ENCODE results near the gene TARBP1. TPM values are rescaled to one million over a fixed set of nuclear protein-coding genes. Genes with fewer than 3 reads are reported as not detected.

The TARBP1 gene
- polyA plus RNA-seq, 2 of the 4 experiments (the other 2 are of a cell fraction) = 22.4 to 41.1 TPM

GRCh38 chr1:234505769-234506102 lies 26.8 kb upstream of the TARBP1 start:
- peaks cover 75% of the 10 kb centered on the region for H3K4me1 ChIP-seq
- H3K4me3 ChIP-seq = no peak overlapping the region
- H3K9me3 ChIP-seq = no peaks in the 10 kb centered on the region
- peak in 1 of 2 experiments; percentile 57 for DNase-seq (ENCODE audit: low read depth in 1 of 2, low spot score in 1 of 2)
- ChIA-PET CTCF (interaction anchor here (1.0 kb wide), 1 partner anchor 63 kb away, joined by 3 read pairs; no protein-coding TSS in a partner anchor), POLR2A (no interaction called here)
- no peak for FAIRE-seq
- ATAC-seq = 0 out of 6 replicates have a peak, but pooled peaks of 1 of the 2 experiments have one; percentile 27
- H3K27ac ChIP-seq = peak overlapping the region; percentile 63 to 94
- TF ChIP-seq FOSB (CRISPR knock-in tag; IDR thresholded peaks at IDR 0.05) (no peak), FOSL2 (IDR thresholded peaks at IDR 0.05) (peak; percentile 42; the same call in 1 of the 2 replicates), FOSL2 (CRISPR knock-in tag; IDR thresholded peaks at IDR 0.05) (peak; percentile 71), EP300 (IDR thresholded peaks at IDR 0.05) (peak; percentile 52 to 79; a peak in 3 of 5 replicates), CEBPB (IDR thresholded peaks at IDR 0.05) (peak; percentile 79 to 85), JUNB (IDR thresholded peaks at IDR 0.05) (peak; percentile 44; the same call in 1 of the 2 replicates), RCOR1 (IDR thresholded peaks at IDR 0.05; ENCODE audit: low read depth, low read length) (no peak), JUN (IDR thresholded peaks at IDR 0.05) (peak; percentile 36 to 44; a peak in 1 of 5 replicates), MAFK (IDR thresholded peaks at IDR 0.05; ENCODE audit: partially characterized antibody) (peak; percentile 58), CHD2 (IDR thresholded peaks at IDR 0.05; ENCODE audit: low read length, partially characterized antibody) (no peak), HES2 (IDR thresholded peaks at IDR 0.05) (peak; percentile 80; the same call in 1 of the 2 replicates), BCL3 (IDR thresholded peaks at IDR 0.05) (no peak)
- H3K4me2 ChIP-seq = peak overlapping the region; percentile 19

- H3K27ac ChIP-seq = peak overlapping the region; percentile 63 to 94
- H3K4me2 ChIP-seq = peak overlapping the region; percentile 19
- TF ChIP-seq RCOR1 (IDR thresholded peaks at IDR 0.05; ENCODE audit: low read depth, low read length) (no peak), RAD21 (conservative IDR thresholded peaks at IDR 0.05 in 1 of 2, IDR thresholded peaks at IDR 0.05 in 1 of 2) (no peak), NR3C1 (IDR thresholded peaks at IDR 0.05) (no peak), EHMT2 (IDR thresholded peaks at IDR 0.05; ENCODE audit: low read depth) (no peak), SMC3 (IDR thresholded peaks at IDR 0.05) (no peak), CHD4 (IDR thresholded peaks at IDR 0.05; ENCODE audit: borderline replicate concordance) (no peak), E2F6 (IDR thresholded peaks at IDR 0.05; ENCODE audit: borderline replicate concordance, low read depth) (no peak), BCL3 (IDR thresholded peaks at IDR 0.05) (no peak), POLR2AphosphoS2 (conservative IDR thresholded peaks at IDR 0.05; ENCODE audit: low read length) (no peak), PBX3 (IDR thresholded peaks at IDR 0.05) (no peak), USF2 (IDR thresholded peaks at IDR 0.05) (no peak), ATOH8 (CRISPR knock-in tag; IDR thresholded peaks at IDR 0.05; ENCODE audit: low read depth) (no peak), HOXB5 (CRISPR knock-in tag; IDR thresholded peaks at IDR 0.05) (no peak), POLR2A (IDR thresholded peaks at IDR 0.05; ENCODE audit: low read length) (no peak), KDM1A (IDR thresholded peaks at IDR 0.05; ENCODE audit: low read depth) (no peak), ZFP36 (IDR thresholded peaks at IDR 0.05; ENCODE audit: borderline replicate concordance, partially characterized antibody) (no peak), CBX2 (IDR thresholded peaks at IDR 0.05; ENCODE audit: borderline replicate concordance, low read depth) (no peak), MAX (IDR thresholded peaks at IDR 0.05) (no peak), FOSB (CRISPR knock-in tag; IDR thresholded peaks at IDR 0.05) (no peak), RARB (CRISPR knock-in tag; IDR thresholded peaks at IDR 0.05) (no peak)
- WGBS (ENCODE audit: missing lambda C conversion rate) = 71% methylated on average over 4 of the region's 4 CpGs
- H3K4me3 ChIP-seq = no peak overlapping the region
- DNase-seq (ENCODE audit: low read depth in 1 of 2, low spot score in 1 of 2) (no peak), FAIRE-seq (no peak), ATAC-seq (peak; percentile 10 to 32; a peak in 3 of 6 replicates)
- H3K4me1 ChIP-seq = peaks cover 78% of the 10 kb centered on the region
- H3K9me3 ChIP-seq = no peaks in the 10 kb centered on the region
- ChIA-PET CTCF (interaction anchor here (1.0 to 2.1 kb wide), 3 partner anchors 64 to 598 kb away, joined by 3 to 7 read pairs (median 3); no protein-coding TSS in a partner anchor), POLR2A (no interaction called here)
Observed at GRCh38 chr1:234504969-234505768, 26.2 kb upstream of the TARBP1 start.
